Measurements from ENCODE around the gene USP3. TPM values are rescaled to one million over a fixed set of nuclear protein-coding genes. Genes with fewer than 3 reads are reported as not detected.

Gene USP3
- total and polyA plus RNA-seq, 9 of the 15 experiments (the other 6 are each of a cell fraction or from before 2014, with no cell fraction given), result 17.3 to 54.3 (median 34.8) TPM

DNA sequence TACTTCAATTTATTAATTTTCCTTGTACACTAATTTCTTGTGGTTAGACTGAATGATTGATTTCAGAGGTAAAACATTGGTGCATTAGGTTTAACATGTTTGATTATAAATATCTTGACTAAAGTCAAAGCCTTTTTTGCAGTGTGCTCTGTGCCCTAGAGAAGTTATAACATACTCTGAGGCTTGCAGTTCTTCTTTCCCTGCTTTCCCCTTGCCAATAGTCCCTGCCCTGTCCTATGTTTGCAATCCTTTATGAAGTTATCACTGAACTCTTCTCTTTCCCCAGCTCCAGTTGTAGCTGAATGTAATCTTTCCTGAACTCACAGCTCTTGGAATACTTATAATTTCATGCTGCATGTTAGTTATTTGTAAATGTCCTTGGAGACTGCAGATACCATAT, 35.6 kb downstream of the USP3 start:
- Histone ChIP-seq H3K4me2 (ENCODE audit: insufficient read depth, low read length) (no peak overlapping the region), H3K9me3 (replicated peaks; ENCODE audit: control insufficient read depth, insufficient read depth, low read depth, low read length) (no peaks in the 10 kb centered on the region), H3K27ac (ENCODE audit: extremely low read depth, low read depth, low read length) (0 out of 3 replicates have a peak overlapping the region, but pooled peaks have one; percentile 14), H3K9ac (ENCODE audit: insufficient read depth in 1 of 2, low read depth in 2 of 2, low read length in 2 of 2) (no peak overlapping the region), H3K27me3 (ENCODE audit: control insufficient read depth in 2 of 2, insufficient read depth in 2 of 2, low read length in 2 of 2) (no peaks in the 10 kb centered on the region), H3K79me2 (ENCODE audit: control insufficient read depth, insufficient read depth, low read length) (peaks cover 53% of the 10 kb centered on the region), H2AFZ (ENCODE audit: low read depth, low read length) (no peak overlapping the region), H3K4me1 (replicated peaks in 1 of 2; ENCODE audit: control insufficient read depth in 2 of 2, insufficient read depth in 2 of 2, low read length in 2 of 2) (peaks cover 5 to 13% of the 10 kb centered on the region in 2 experiments; a peak in 2 of 5 replicates), H3K4me3 (no peak overlapping the region), H4K20me1 (replicated peaks; ENCODE audit: control insufficient read depth, insufficient read depth, low read length) (0 out of 2 replicates have a peak, but pooled peaks cover 3% of the 10 kb centered on the region), H3K9me1 (ENCODE audit: control insufficient read depth, insufficient read depth, low read length) (no peaks in the 10 kb centered on the region), H3K36me3 (ENCODE audit: control insufficient read depth, insufficient read depth, low read length) (peaks cover 27% of the 10 kb centered on the region)
- ChIA-PET CTCF (ENCODE audit: low intra/inter-chr PET ratio) (no interaction called here), POLR2A (interaction anchor here (0.8 kb wide), 1 partner anchor 25 kb away, joined by 3 read pairs; no protein-coding TSS in a partner anchor)
- BruUV-seq (replicated peaks), result no TSS peak
- ATAC-seq (peak; percentile 24; the same call in 2 of the 3 replicates), DNase-seq (ENCODE audit: extremely low read depth in 1 of 4, low spot score in 3 of 4) (no peak), FAIRE-seq (no peak)
- TF ChIP-seq CREBBP (IDR thresholded peaks at IDR 0.05; ENCODE audit: low read depth, low read length) (no peak), DACH1 (IDR thresholded peaks at IDR 0.05; ENCODE audit: partially characterized antibody) (no peak), NFE2L1 (tag; IDR thresholded peaks at IDR 0.05; ENCODE audit: borderline replicate concordance, low read depth) (no peak), GATAD2B (IDR thresholded peaks at IDR 0.05; ENCODE audit: borderline replicate concordance) (no peak), RBM15 (IDR thresholded peaks at IDR 0.05; ENCODE audit: insufficient read depth, low read length) (no peak), ZNF23 (CRISPR knock-in tag; IDR thresholded peaks at IDR 0.05) (no peak), DNMT1 (IDR thresholded peaks at IDR 0.05) (no peak)
- TF ChIP-seq, protein P1, sequence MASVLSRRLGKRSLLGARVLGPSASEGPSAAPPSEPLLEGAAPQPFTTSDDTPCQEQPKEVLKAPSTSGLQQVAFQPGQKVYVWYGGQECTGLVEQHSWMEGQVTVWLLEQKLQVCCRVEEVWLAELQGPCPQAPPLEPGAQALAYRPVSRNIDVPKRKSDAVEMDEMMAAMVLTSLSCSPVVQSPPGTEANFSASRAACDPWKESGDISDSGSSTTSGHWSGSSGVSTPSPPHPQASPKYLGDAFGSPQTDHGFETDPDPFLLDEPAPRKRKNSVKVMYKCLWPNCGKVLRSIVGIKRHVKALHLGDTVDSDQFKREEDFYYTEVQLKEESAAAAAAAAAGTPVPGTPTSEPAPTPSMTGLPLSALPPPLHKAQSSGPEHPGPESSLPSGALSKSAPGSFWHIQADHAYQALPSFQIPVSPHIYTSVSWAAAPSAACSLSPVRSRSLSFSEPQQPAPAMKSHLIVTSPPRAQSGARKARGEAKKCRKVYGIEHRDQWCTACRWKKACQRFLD (CRISPR knock-in tag; IDR thresholded peaks at IDR 0.05), result no peak
- intact Hi-C loops (cut with micrococcal nuclease), result no loop called here
- in situ Hi-C loops (cut with MboI), result no loop called here

All from K562 (cell line).